Uterus (tissue), 4 donors: ENCODE measurements around the gene FGFR1OP2. TPM values are rescaled to one million over a fixed set of nuclear protein-coding genes. Genes with fewer than 3 reads are reported as not detected.

Source experiments
- DNase-seq, 2 donors: peaks; one replicate each; pipeline ENCODE4 v3.0.0-alpha.2; 2019 to 2020
- H3K27ac ChIP-seq, 2 donors: fragments of 200-600 bp; sonication (generic); 1 replicate in 1 of 2; 2 replicates in 1 of 2; pipeline ENCODE4 v1.5.1; 2016 to 2018
- H3K27me3 ChIP-seq, 2 donors: fragments of 200-600 bp; sonication (generic); one replicate each; pipeline ENCODE4 v1.5.1; 2018 to 2019; ENCODE audit warnings: control low read depth in 1 of 2
- H3K36me3 ChIP-seq, 2 donors: fragments of 200-600 bp; sonication (generic); one replicate each; pipeline ENCODE4 v1.5.1; 2019; ENCODE audit warnings: control low read depth in 1 of 2
- H3K4me1 ChIP-seq, 2 donors: fragments of 200-600 bp; sonication (generic); one replicate each; pipeline ENCODE4 v1.5.1; 2018 to 2019; ENCODE audit warnings: control low read depth in 1 of 2
- H3K4me3 ChIP-seq, 2 donors: fragments of 200-600 bp; sonication (generic); 1 replicate in 1 of 2; 2 replicates in 1 of 2; pipeline ENCODE4 v1.5.1; 2018 to 2019; ENCODE audit warnings: mild to moderate bottlenecking in 1 of 2
- H3K9me3 ChIP-seq, 2 donors: fragments of 200-600 bp; sonication (generic); one replicate each; pipeline ENCODE4 v1.5.1; 2019; ENCODE audit warnings: control low read depth in 1 of 2
- POLR2A ChIP-seq, 2 donors: fragments of 450-650 bp; IDR thresholded peaks; one replicate each; pipeline ENCODE4 v1.6.1; 2016; ENCODE audit warnings: antibody characterized with exemption in 2 of 2, mild to moderate bottlenecking in 1 of 2, moderate library complexity in 1 of 2
- intact Hi-C: fragments of 100-400 bp; cut with DNase I; formaldehyde crosslinking; loops from one replicate; pipeline ENCODE4 v1.15.1; 2023; ENCODE audit warnings: low total_unique reads
- total RNA-seq, 4 donors: library from RNA; depleted of rRNA in 3 of 4; stranded (reverse); fragments of >200 nt in 3 of 4; gene quantifications; one replicate each; pipeline versions ENCODE4 v1.1.0 to v1.2.4, GENCODE V29; 2014 to 2023
- TF ChIP-seq, protein P1 (sequence below), 4 experiments: fragments of 200-600 bp in 2 of 4; fragments of 450-650 bp in 2 of 4; sonication (generic) in 2 of 4; IDR thresholded peaks; one replicate each; pipeline ENCODE4 v1.5.1; 2016 to 2019; ENCODE audit warnings: antibody characterized with exemption in 4 of 4, mild to moderate bottlenecking in 2 of 4, moderate library complexity in 1 of 4
- donor health status: DM: yes; HTN: yes; CAD: no.

Gene FGFR1OP2
- total RNA-seq, 4 donors from 2014 or later = 83.0 to 222 (median 112) TPM

GRCh38 chr12:26978801-26979200, 40.5 kb downstream of the FGFR1OP2 start:
- no peak overlapping the region for H3K27ac ChIP-seq
- no peak for TF ChIP-seq POLR2A (IDR thresholded peaks at IDR 0.05)
- TF ChIP-seq, protein P1, sequence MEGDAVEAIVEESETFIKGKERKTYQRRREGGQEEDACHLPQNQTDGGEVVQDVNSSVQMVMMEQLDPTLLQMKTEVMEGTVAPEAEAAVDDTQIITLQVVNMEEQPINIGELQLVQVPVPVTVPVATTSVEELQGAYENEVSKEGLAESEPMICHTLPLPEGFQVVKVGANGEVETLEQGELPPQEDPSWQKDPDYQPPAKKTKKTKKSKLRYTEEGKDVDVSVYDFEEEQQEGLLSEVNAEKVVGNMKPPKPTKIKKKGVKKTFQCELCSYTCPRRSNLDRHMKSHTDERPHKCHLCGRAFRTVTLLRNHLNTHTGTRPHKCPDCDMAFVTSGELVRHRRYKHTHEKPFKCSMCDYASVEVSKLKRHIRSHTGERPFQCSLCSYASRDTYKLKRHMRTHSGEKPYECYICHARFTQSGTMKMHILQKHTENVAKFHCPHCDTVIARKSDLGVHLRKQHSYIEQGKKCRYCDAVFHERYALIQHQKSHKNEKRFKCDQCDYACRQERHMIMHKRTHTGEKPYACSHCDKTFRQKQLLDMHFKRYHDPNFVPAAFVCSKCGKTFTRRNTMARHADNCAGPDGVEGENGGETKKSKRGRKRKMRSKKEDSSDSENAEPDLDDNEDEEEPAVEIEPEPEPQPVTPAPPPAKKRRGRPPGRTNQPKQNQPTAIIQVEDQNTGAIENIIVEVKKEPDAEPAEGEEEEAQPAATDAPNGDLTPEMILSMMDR (IDR thresholded peaks at IDR 0.05) = no peak
- intact Hi-C loops = no loop called here
- H3K9me3 ChIP-seq = no peaks in the 10 kb centered on the region
- H3K27me3 ChIP-seq = no peaks in the 10 kb centered on the region
- no peak overlapping the region for H3K4me3 ChIP-seq
- H3K4me1 ChIP-seq = no peaks in the 10 kb centered on the region
- no peaks in the 10 kb centered on the region for H3K36me3 ChIP-seq
- no peak for DNase-seq

DNA sequence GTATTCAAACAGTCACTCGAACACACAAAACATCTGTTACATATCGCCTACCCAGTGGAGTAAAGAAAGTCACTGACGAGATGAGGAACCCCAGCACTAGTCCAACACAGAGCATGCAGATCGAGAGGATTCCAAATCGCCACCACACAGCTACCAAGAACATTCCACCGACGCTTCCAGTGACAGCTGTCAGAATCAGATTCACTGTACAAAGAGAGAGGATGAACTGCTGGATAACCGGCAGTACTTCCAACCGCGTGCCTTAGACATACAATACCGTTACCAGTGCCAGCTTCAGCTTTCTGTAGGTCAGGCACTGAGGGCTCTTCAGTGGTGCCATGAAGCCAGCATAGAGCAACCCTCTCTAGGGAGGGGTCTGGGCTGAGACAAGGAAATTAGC, 41.5 kb downstream of the FGFR1OP2 start:
- no peak for DNase-seq
- intact Hi-C loops = no loop called here
- Histone ChIP-seq H3K27ac (no peak overlapping the region), H3K36me3 (no peaks in the 10 kb centered on the region), H3K4me3 (no peak overlapping the region), H3K4me1 (no peaks in the 10 kb centered on the region), H3K9me3 (no peaks in the 10 kb centered on the region), H3K27me3 (no peaks in the 10 kb centered on the region)
- TF ChIP-seq, protein P1 (IDR thresholded peaks at IDR 0.05) = no peak
- TF ChIP-seq POLR2A (IDR thresholded peaks at IDR 0.05) = no peak

- Histone ChIP-seq H3K27ac (no peak overlapping the region), H3K4me1 (no peaks in the 10 kb centered on the region), H3K27me3 (no peaks in the 10 kb centered on the region), H3K9me3 (no peaks in the 10 kb centered on the region), H3K36me3 (no peaks in the 10 kb centered on the region), H3K4me3 (no peak overlapping the region)
- intact Hi-C loops = no loop called here
- no peak for DNase-seq
- TF ChIP-seq, protein P1 (IDR thresholded peaks at IDR 0.05) = no peak
- TF ChIP-seq POLR2A (IDR thresholded peaks at IDR 0.05) = no peak
These were observed 44.6 kb downstream of the FGFR1OP2 start for GRCh38 chr12:26982866-26983265.

DNA sequence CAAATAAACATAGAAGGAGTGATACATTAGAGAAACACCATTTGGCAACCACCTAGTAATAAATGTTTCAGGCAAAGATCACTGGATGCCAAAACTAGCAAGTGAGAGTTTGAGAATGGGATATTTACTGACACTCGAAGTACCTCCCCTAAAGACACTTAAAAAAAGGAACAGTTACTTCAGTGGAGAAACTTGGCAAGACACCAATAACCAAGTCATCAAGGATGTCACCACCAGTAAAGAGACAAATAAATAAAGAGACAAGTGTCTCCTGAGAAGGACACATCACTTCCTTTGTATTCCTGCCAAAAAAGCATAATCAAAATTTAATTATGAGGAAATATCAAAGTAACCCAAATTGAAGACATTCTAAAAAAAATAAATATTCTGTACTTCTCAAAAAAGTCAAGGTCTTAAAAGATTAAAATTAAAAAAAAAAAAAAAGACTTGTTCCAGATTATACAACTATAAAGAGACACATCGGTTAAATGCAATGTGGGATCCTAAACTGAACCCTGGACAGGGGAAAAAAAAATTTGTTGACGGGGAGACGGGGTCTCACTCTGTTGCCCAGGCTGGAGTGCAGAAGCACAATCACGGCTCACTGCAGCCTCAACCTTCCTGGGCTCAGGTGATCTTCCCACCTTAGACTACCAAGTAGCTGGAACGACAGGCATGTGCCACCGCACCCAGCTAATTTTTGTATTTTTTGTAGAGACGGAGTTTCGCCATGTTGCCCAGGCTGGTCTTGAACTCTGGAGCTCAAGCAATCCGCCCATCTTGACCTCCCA, 49.6 kb downstream of the FGFR1OP2 start:
- no peaks in the 10 kb centered on the region for H3K27me3 ChIP-seq
- H3K9me3 ChIP-seq = no peaks in the 10 kb centered on the region
- TF ChIP-seq, protein P1 (IDR thresholded peaks at IDR 0.05) = no peak
- intact Hi-C loops = no loop called here
- no peak overlapping the region for H3K4me3 ChIP-seq
- H3K4me1 ChIP-seq = no peaks in the 10 kb centered on the region
- H3K27ac ChIP-seq = no peak overlapping the region
- H3K36me3 ChIP-seq = no peaks in the 10 kb centered on the region
- DNase-seq = no peak

- no peaks in the 10 kb centered on the region for H3K36me3 ChIP-seq
- intact Hi-C loops = no loop called here
- H3K27me3 ChIP-seq = no peaks in the 10 kb centered on the region
- TF ChIP-seq, protein P1 (IDR thresholded peaks at IDR 0.05) = no peak
- H3K27ac ChIP-seq = no peak overlapping the region
- H3K4me3 ChIP-seq = no peak overlapping the region
- DNase-seq = no peak
- H3K4me1 ChIP-seq = no peaks in the 10 kb centered on the region
- H3K9me3 ChIP-seq = no peaks in the 10 kb centered on the region
These were observed 50.4 kb downstream of the FGFR1OP2 start for GRCh38 chr12:26988703-26989102.
